ENCODE data around the gene SPATA25.

SPATA25 gene

GRCh38 chr20:45920462-45921336 is 33.3 kb upstream of the SPATA25 start:
- no peak for TF ChIP-seq CTCF (conservative IDR thresholded peaks at IDR 0.05; ENCODE audit: low read depth)
- no peak overlapping the region for H3K27ac ChIP-seq
- ChIA-PET POLR2A (ENCODE audit: low non-redundant PET) (interaction anchor here (2.5 kb wide), 1 partner anchor 13 kb away, joined by 15 read pairs; the partner anchor contains the start of gene PCIF1), CTCF (interaction anchor here (0.6 kb wide), 2 partner anchors 53 to 66 kb away, joined by 3 read pairs; no protein-coding TSS in a partner anchor)
- DNase-seq (ENCODE audit: low spot score) = no peak

GRCh38 chr20:45919542-45920399 is 32.3 kb upstream of the SPATA25 start:
- ChIA-PET POLR2A (ENCODE audit: low non-redundant PET) (interaction anchor here (2.5 kb wide), 1 partner anchor 14 kb away, joined by 15 read pairs; the partner anchor contains the start of gene PCIF1), CTCF (no interaction called here)
- no peak for DNase-seq (ENCODE audit: low spot score)
- no peak overlapping the region for H3K27ac ChIP-seq
- TF ChIP-seq CTCF (conservative IDR thresholded peaks at IDR 0.05; ENCODE audit: low read depth) = no peak

- ChIA-PET POLR2A (ENCODE audit: low non-redundant PET) (interaction anchor here (2.5 kb wide), 1 partner anchor 15 kb away, joined by 15 read pairs; the partner anchor contains the start of gene PCIF1), CTCF (no interaction called here)
- TF ChIP-seq CTCF (conservative IDR thresholded peaks at IDR 0.05; ENCODE audit: low read depth) = no peak
- DNase-seq (ENCODE audit: low spot score) = no peak
- no peak overlapping the region for H3K27ac ChIP-seq
These were observed 31.5 kb upstream of the SPATA25 start for GRCh38 chr20:45918779-45919537.

- ChIA-PET POLR2A (ENCODE audit: low non-redundant PET) (no interaction called here), CTCF (no interaction called here)
- no peak for TF ChIP-seq CTCF (conservative IDR thresholded peaks at IDR 0.05; ENCODE audit: low read depth)
These were observed 30.8 kb upstream of the SPATA25 start for GRCh38 chr20:45918182-45918737.

GRCh38 chr20:45917790-45918141 is 30.3 kb upstream of the SPATA25 start:
- no peak for DNase-seq (ENCODE audit: low spot score)
- TF ChIP-seq CTCF (conservative IDR thresholded peaks at IDR 0.05; ENCODE audit: low read depth) = no peak
- ChIA-PET CTCF (interaction anchor here (0.7 kb wide), 1 partner anchor 624 kb away, joined by 3 read pairs; no protein-coding TSS in a partner anchor), POLR2A (ENCODE audit: low non-redundant PET) (no interaction called here)
- 0 out of 2 replicates have a peak overlapping the region, but pooled peaks have one; percentile 1 for H3K27ac ChIP-seq

More at GRCh38 chr20:45918182-45918737, 30.8 kb upstream of the SPATA25 start:
- DNase-seq (ENCODE audit: low spot score) = no peak
- 0 out of 2 replicates have a peak overlapping the region, but pooled peaks have one; percentile 1 for H3K27ac ChIP-seq

Measured in RWPE1 (cell line).